HFF-Myc (cell line): ENCODE results near the gene TMEM271.

ENCODE experiments used
- DNase-seq: peaks from one replicate; pipeline ENCODE4 v3.0.0-alpha.2; 2011; ENCODE audit warnings: low read depth; ENCODE audit errors: extremely low read depth
- H3K4me3 ChIP-seq: replicated peaks from 2 replicates; pipeline ENCODE4 v1.5.1; 2011; ENCODE audit warnings: low read depth, mild to moderate bottlenecking, control low read depth, low read length
- CTCF ChIP-seq: IDR thresholded peaks from 2 replicates; pipeline ENCODE4 v1.5.1; 2012; ENCODE audit warnings: mild to moderate bottlenecking, low read depth, low read length, control low read depth; ENCODE audit errors: missing control alignments

TMEM271 gene

GRCh38 chr4:622071-622995, 46.2 kb upstream of the TMEM271 start:
- no peak for DNase-seq
- TF ChIP-seq CTCF, result no peak
- H3K4me3 ChIP-seq, result no peak overlapping the region

GRCh38 chr4:621296-622070, 45.4 kb upstream of the TMEM271 start:
- no peak for TF ChIP-seq CTCF
- no peak overlapping the region for H3K4me3 ChIP-seq
- no peak for DNase-seq

GRCh38 chr4:620851-621261, 44.8 kb upstream of the TMEM271 start:
- TF ChIP-seq CTCF, result no peak
- no peak for DNase-seq
- H3K4me3 ChIP-seq, result no peak overlapping the region

- no peak for DNase-seq
- H3K4me3 ChIP-seq, result no peak overlapping the region
- no peak for TF ChIP-seq CTCF
These were observed 44.1 kb upstream of the TMEM271 start for GRCh38 chr4:620201-620600.

- no peak for DNase-seq
- TF ChIP-seq CTCF, result no peak
These were observed 41.8 kb upstream of the TMEM271 start for GRCh38 chr4:617644-618641.

More at GRCh38 chr4:617644-618641, 41.8 kb upstream of the TMEM271 start:
- H3K4me3 ChIP-seq, result no peak overlapping the region
